Mucosa of gallbladder (tissue), 1 donor: Measurements from ENCODE around the gene USP5. TPM values are rescaled to one million over a fixed set of nuclear protein-coding genes. Genes with fewer than 3 reads are reported as not detected.
A peak's percentile ranks its signal among the peaks of the same experiment; 100 is the strongest.
"Not testable (repeated sequence)": the region's sequence is repeated elsewhere in the genome, so short reads cannot be mapped to it uniquely, and the experiment has no call there.

Source experiments
- DNase-seq: peaks from one replicate; pipeline ENCODE4 v3.0.0-alpha.2; 2020; ENCODE audit warnings: low spot score
- total RNA-seq: library from RNA; stranded (reverse); gene quantifications from one replicate; pipeline ENCODE4 v1.2.1, GENCODE V29; 2021
- donor health status: DM: no; HTN: no; CAD: no.

The USP5 gene
- total RNA-seq, 1 donor from 2014 or later, result 98.4 TPM

GRCh38 chr12:6887460-6887859 is 35.5 kb downstream of the USP5 start:
- DNase-seq, result no peak

DNA sequence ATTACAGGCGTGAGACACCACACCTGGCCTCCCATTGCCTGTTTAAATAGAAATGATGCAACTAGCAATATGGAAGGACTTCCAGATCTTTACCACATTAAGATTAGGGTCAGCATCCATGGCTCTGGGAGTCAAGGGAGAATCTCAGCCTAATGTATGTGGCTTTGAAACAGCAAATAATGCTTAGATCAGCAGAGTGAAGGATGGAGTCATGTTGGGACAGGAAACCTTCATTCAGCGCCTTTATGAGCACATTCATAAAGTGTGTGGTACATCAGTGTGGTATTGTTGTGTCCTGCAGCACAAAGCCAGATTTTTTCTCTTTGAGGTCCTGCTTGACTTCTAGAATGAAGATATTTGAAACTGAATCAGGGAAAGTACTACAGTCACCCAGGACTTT is 36.4 kb downstream of the USP5 start:
- DNase-seq, result no peak

GRCh38 chr12:6888794-6889193 is 36.8 kb downstream of the USP5 start:
- DNase-seq, result not testable (repeated sequence)

DNA sequence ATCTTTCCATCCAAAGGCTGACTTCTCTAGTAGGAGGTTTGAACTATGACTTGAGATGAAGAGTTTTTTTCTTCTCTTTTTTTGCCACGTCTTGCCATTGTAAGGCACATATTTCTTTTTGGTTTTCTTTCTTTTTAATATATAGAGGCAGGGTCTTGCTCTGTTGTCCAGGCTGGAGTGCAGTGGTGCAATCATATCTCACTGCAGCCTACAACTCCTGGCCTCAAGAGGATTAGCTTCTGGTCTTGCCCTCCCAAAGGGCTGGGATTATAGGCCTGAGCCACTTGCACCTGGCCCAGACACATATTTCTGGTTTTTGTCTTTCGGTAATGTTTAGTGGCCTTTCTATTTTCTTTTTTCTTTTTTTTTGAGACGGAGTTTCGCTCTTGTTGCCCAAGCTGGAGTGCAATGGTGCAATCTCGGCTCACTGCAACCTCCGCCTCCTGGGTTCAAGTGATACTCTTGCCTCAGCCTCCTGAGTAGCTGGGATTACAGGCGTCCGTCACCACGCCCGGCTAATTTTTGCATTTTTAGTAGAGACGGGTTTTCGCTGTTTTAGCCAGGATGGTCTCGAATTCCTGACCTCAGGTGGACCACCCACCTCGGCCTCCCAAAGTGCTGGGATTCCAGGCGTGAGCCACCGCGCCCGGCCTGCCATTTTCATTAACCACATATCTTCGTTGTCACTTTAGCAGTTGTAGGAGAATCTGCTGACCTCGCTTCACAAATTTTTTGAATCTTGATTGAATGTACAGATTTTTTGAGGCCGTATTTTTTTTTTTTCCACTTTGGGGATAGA is 38.0 kb downstream of the USP5 start:
- DNase-seq, result not testable (repeated sequence)

DNA sequence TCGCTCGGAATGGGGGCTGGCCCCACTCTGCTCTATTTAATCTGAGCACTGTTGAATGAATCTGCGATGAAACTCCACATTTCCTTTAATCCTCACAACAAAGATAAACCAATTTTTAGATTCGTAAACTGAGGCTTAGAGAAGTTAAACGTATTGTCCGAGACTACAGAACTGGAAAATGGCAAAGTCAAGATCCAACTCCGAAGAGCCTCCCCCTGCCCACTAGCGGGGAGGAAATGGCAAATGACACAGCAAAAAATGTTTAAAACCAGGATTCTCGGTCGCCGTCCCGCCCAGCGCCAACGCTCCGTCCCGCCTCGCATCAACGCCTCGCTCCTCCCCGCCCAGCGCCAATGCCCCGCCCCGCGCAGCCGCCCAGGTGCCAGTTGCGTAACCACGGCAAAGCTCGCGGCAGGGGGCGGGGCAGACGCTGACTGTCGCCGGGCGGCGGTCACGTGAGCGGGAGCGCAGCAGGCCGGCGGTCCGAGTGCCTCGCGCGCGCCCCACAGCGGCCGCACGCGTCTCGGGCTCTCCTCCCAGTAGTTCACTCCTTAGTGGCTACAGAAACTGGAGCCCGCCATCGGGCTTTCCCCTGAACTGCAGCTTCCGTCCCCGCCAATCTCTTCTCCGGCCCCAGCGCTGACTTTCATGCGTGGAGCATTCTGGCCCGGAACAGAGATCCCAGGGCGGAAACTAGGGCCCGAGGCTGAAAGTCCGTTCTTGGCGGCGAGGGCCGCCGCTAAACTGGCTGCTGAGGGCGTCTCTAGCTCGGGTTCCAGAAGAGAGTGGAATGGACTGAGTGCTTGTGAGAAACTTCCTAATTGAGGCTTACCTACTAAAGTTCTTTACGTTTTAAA is 39.1 kb downstream of the USP5 start:
- peak; percentile 98 for DNase-seq

DNA sequence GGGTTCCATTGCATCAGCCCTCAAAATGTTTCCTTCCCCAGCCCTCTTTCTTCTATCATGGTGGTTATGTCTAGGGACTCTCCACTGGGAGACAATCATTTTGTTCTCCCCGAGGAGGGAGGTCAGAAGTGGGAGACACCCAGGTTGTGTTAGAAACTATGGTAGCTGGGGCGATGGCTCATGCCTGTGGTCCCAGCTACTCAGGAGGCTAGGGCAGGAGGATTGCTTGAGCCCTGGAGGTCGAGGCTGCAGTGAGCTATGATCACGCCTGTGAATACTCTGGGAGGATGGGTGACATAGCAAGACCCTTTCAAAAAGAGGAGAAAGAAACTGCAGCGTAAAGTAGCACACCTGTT is 39.7 kb downstream of the USP5 start:
- DNase-seq, result no peak

DNA sequence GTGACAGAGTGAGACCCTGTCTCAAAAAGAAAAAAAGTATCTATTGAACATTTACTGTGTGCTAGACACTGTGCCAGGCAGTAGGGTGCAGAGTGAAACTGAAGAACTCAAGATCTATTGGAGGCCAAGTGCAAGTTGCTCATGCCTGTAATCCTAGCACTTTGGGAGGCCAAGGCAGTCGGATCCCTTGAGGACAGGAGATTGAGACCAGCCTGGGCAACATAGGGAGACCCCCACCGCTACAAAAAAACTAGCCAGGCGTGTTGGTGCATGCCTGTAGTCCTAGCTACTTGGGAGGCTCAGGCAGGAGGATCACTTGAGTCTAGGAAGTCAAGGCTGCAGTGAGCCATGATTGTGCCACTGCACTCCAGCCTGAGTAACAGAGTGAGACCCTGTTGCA is 40.7 kb downstream of the USP5 start:
- DNase-seq, result not testable (repeated sequence)

- no peak for DNase-seq
Observed at GRCh38 chr12:6894321-6894720, 42.4 kb downstream of the USP5 start.

DNA sequence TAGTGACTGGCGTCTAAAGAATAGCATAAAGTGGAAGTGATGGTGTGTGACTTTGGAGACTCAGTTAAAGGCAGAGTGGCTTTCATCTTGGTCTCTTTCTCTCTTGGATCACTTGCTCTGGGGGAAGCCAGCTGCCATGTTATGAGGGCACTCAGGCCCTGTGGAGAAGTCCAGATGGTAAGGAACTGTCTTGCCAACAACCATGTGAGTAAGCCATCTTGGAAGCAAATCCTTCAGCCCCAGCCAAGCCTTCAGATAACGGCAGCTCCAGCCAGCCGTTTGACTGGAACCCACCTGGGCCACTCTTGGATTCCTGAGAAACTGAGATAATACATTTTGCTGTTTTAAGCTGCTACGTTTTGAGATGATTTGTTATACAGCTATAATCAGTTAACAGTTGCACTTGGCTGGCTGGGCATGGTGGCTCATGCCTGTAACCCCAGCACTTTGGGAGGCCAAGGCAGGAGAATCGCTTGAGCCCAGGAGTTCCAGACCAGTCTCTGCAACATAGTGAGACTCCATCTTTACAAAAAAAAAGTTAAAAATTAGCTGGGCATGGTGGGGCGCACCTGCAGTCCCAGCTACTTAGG is 45.0 kb downstream of the USP5 start:
- DNase-seq, result no peak

DNA sequence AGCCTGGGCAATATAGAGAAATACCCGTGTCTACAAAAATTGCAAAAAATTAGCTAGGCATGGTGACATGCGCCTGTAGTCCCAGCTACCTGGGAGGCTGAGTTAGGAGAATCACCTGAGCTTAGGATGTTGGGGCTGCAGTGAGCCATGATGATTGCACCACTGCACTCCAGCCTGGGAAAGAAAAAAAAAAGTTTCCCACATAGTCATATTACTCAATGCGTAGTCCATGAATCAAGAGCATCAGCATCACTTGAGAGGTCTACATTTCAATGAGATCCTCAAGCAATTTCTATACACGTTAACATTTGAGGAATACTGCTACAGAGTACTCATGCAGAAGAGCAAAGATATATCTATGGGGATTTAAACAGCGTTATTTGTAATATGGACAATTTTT is 47.5 kb downstream of the USP5 start:
- no peak for DNase-seq

GRCh38 chr12:6899837-6900519 is 48.0 kb downstream of the USP5 start:
- peak; percentile 73 for DNase-seq

- DNase-seq, result no peak
Observed at GRCh38 chr12:6902448-6902847, 50.5 kb downstream of the USP5 start.

DNA sequence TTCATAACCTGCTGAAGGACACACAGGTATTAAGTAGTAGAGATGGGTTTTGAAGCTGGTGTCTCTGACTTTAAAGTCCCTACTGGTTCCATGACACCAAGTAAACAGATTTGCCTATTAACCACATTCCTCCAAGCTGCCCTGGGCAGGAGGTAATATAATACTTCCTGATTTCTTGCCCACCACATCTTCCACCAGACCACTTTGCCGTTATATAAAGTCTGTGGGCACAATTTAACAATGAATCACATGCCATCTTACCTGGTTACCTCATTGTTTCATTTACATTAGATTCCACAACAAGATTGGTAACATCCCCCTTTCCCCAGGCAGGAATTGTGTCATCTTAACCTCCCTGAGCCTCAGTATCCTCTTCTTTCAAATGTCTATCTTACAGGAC is 51.8 kb downstream of the USP5 start:
- no peak for DNase-seq

GRCh38 chr12:6904280-6905276 is 52.6 kb downstream of the USP5 start, which contains the start of gene LRRC23:
Gene LRRC23, plus strand, starts transcription at chr12:6904822. Its CDS starts 812 bp downstream, at chr12:6905634.
- peak; percentile 98 for DNase-seq

GRCh38 chr12:6905414-6906040 is 53.6 kb downstream of the USP5 start:
- DNase-seq, result no peak

- DNase-seq, result not testable (repeated sequence)
Observed at GRCh38 chr12:6908141-6908540, 56.2 kb downstream of the USP5 start.

DNA sequence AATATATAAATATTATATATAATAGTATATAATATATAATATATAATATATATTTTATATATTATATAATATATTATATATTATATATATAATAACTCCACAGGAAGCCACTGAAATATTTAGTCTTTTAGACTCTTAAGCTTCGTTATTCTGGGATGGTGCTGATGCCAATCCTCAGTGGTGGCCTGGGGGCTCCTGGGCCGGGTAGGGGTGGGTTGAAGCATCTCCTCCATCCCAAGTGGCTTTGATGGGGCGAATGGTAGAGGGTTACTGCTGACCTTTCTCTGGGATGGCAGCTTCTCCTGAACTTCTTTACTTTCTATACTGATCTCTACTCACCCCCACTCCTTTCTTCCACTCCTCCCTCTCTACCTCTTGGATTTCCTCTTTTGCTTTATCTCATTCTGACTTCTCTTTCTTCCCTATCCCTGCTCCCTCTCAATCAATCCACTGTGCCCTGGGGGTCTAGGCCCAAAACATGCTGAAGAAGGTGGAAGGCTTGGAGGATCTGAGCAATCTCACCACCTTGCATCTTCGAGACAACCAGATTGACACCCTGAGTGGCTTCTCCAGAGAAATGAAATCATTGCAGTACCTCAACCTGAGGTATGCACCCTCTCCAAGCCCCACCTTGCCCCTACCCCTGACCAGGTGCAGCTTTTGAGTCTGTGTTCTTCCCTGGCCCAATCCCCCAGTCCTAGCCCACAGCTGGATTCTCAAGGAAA is 57.6 kb downstream of the USP5 start:
- no peak for DNase-seq

DNA sequence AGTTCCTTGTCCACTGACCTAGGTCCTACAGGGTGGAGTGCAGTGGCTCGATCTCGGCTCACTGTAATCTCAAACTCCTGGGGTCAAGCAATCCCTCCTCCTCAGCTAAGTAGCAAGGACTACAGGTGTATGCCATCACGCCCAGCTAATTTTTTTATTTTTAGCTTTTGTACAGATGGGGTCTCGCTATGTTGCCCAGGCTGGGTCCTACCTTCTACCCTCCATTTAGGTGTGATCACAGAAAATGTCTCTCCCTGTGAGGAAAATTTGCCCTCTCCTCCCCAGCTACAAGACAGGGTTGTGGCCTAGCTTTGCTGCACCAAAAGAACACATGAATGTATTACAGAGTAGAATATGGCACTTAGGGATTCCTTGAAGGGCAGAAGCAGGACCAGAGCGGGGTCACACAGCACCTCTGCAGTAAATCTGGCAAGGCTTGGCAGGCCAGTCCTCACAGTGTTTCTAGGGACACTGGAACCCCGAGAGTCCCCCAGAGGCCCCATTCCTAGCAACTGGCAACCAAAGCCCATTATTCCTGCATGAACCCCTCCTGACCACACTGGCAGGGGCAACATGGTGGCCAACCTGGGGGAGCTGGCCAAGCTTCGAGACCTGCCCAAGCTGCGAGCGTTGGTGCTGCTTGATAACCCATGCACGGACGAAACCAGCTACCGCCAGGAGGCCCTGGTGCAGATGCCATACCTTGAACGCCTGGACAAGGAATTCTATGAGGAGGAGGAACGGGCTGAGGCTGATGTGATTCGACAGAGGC is 60.4 kb downstream of the USP5 start:
- DNase-seq, result no peak
